Peyer's patch (tissue), 4 donors: Measurements from ENCODE around the gene PLD1.

Source experiments
- CTCF ChIP-seq, 6 experiments: fragments of 450-650 bp in 4 of 6; fragments of 200-600 bp in 2 of 6; sonication (generic) in 1 of 6; IDR thresholded peaks; one replicate each; pipeline ENCODE4 v1.5.1; 2017 to 2019; ENCODE audit warnings: antibody characterized with exemption in 6 of 6, mild to moderate bottlenecking in 3 of 6, moderate library complexity in 1 of 6
- POLR2A ChIP-seq, 2 donors: fragments of 450-650 bp; IDR thresholded peaks; one replicate each; pipeline ENCODE4 v1.5.1; 2017; ENCODE audit warnings: antibody characterized with exemption in 2 of 2, mild to moderate bottlenecking in 2 of 2, moderate library complexity in 2 of 2

- no peak for TF ChIP-seq POLR2A (IDR thresholded peaks at IDR 0.05)
- TF ChIP-seq CTCF (IDR thresholded peaks at IDR 0.05): no peak
Measured at GRCh38 chr3:171791692-171792076, 18.6 kb downstream of the PLD1 start.
